ENCODE data around the gene HMGA1.

- TF ChIP-seq, protein P1, sequence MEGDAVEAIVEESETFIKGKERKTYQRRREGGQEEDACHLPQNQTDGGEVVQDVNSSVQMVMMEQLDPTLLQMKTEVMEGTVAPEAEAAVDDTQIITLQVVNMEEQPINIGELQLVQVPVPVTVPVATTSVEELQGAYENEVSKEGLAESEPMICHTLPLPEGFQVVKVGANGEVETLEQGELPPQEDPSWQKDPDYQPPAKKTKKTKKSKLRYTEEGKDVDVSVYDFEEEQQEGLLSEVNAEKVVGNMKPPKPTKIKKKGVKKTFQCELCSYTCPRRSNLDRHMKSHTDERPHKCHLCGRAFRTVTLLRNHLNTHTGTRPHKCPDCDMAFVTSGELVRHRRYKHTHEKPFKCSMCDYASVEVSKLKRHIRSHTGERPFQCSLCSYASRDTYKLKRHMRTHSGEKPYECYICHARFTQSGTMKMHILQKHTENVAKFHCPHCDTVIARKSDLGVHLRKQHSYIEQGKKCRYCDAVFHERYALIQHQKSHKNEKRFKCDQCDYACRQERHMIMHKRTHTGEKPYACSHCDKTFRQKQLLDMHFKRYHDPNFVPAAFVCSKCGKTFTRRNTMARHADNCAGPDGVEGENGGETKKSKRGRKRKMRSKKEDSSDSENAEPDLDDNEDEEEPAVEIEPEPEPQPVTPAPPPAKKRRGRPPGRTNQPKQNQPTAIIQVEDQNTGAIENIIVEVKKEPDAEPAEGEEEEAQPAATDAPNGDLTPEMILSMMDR (IDR thresholded peaks at IDR 0.05; ENCODE audit: low read depth, low read length), result peak; percentile 38
- TF ChIP-seq POLR2A (IDR thresholded peaks at IDR 0.05; ENCODE audit: extremely low read depth, insufficient read length), result no peak
Measured at GRCh38 chr6:34243901-34244884, 7.5 kb downstream of the HMGA1 start.
